Dedifferentiated amniotic fluid mesenchymal stem cell (primary cell): ENCODE measurements around the gene SYT6.

Source experiments
- DNase-seq: peaks from one replicate; pipeline ENCODE4 v3.0.0-alpha.2; 2016; ENCODE audit errors: extremely low spot score

SYT6 gene

GRCh38 chr1:114154963-114155322, 1.3 kb upstream of the SYT6 start:
- DNase-seq, result no peak

- DNase-seq, result no peak
These were observed 685 bp upstream of the SYT6 start for GRCh38 chr1:114154146-114154962.

DNA sequence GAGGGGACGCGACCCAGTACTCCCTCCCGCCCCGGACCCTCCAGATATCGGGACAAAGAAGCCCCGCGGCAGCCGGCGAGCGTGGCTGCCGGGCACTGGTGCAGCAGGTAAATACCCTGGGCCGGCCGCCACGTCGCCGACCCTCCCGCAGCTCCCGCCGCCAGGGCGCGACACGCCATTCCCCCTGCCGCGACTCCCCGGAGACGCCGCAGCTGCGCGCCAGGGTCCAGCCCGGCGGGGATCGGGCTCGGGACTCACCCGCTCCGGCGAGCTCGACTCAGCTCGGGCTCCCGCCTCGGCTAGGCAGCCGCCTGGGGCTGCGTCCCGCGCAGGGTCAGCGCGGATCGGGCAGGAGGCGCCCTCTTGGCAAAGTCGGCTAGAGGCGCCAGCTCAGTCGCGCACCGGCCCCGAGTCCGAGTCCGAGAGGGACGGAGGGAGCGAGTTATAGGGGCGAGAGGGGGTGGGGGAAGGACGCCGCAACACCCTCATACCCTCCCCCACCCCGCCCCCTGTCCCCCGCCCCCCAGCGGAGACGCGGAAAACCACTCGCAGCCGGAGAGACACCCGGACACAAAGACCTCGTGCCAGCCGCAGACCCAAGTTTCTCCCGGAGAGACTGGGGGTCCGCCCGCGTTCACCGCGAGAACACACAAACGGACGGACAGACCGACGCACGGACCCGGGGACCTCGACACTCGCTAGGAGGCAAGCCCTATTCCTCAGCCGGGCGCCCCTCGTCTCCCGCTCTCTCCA, 985 bp downstream of the SYT6 start:
- DNase-seq, result no peak

- no peak for DNase-seq
These were observed 1.6 kb downstream of the SYT6 start for GRCh38 chr1:114152089-114152507.

- no peak for DNase-seq
These were observed 3.7 kb downstream of the SYT6 start for GRCh38 chr1:114150016-114150415.

DNA sequence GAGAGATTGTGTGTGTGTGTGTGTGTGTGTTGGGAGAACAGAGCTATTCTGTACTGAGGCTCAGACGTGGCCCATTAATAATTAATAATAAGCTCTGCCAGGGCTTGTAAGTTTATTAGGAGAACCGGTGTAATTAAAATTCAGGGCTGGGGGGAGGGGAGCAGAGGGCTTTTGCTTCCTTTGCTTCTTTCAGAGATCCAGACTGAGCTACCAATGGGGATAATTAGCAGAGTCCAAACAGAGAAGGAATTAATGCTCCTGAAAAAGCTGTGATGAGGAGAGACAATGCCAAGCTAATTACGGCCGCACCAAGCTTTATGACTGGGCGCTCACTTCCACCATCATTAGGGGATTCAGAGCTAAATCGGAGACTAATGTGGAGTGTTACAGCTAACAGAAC, 4.5 kb downstream of the SYT6 start:
- no peak for DNase-seq

- no peak for DNase-seq
These were observed 8.0 kb downstream of the SYT6 start for GRCh38 chr1:114145504-114146151.

DNA sequence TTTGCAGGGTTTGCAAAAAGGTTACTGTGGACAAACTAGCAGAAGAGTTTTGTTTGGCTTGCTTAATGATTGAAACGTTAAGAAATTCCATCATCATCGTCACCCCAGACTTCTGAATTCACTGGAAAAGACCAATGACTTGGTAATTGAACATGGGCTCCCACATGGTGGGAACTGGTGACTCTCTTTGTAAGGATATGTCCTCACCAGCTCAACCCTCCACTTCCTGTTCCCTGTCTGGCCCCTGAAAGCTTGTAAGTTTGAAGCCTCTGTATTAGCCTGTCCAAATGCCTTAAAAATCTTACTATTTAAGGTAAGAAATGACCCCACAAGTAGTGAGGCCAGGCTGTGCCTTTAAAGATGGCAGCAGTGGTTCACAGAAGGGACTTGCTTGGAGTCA, 9.7 kb downstream of the SYT6 start:
- no peak for DNase-seq

- DNase-seq, result no peak
These were observed 14.1 kb downstream of the SYT6 start for GRCh38 chr1:114139540-114139939.

GRCh38 chr1:114137497-114137896, 16.2 kb downstream of the SYT6 start:
- no peak for DNase-seq

GRCh38 chr1:114135786-114136185, 17.9 kb downstream of the SYT6 start:
- no peak for DNase-seq

DNA sequence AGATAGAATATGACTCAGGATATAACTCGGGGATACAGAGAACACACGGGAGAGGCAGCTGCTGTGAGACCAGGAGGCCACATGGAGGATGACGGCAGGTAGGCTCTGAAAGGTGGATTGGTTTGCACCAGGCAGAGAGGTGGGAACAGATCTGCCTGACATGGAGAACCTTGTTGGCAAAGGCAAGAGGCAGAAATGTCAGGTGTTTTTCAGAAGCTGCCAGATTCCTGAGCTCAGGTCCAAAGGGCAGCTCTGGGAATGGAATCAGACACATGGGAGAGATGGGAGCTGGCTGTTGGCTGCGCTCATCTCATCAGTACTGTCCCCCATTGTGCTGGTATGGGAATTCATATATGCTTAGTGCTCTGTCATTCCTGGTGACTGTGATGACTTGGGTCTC, 19.2 kb downstream of the SYT6 start:
- DNase-seq, result no peak

- DNase-seq, result no peak
These were observed 20.5 kb downstream of the SYT6 start for GRCh38 chr1:114133129-114133528.

GRCh38 chr1:114131526-114132220, 22.0 kb downstream of the SYT6 start:
- no peak for DNase-seq

DNA sequence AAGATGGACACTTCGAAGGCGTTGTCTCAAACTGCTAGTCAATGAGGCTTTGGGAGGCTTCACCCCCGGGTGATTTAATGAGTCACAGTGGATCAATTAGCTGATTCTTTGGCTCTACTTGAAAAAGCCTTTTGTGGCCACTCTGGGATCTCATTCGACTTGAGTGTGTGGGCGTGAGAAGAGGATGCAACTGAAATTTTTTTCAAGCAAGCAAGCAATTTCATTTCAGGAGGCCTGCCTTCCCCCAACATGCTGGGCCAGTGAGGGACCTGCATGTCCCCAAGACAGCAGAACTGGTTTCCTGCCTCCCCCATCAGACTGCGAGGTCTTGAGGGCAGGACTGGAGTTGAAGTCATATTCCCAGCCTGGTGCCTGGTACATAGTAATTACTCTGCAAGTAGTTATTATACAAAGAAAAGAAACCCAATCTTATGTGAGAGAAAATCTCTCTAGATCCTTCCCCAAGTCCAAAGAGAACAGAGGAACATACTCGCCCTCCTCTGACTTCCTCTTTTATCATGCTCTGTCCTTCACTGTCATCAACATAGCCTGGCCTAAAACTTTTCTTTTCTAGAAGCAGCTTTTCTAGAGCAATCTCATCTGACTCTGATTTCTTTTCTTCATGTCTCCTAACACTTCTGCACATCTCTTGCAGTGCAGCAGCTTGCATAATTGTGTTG, 22.7 kb downstream of the SYT6 start:
- no peak for DNase-seq

DNA sequence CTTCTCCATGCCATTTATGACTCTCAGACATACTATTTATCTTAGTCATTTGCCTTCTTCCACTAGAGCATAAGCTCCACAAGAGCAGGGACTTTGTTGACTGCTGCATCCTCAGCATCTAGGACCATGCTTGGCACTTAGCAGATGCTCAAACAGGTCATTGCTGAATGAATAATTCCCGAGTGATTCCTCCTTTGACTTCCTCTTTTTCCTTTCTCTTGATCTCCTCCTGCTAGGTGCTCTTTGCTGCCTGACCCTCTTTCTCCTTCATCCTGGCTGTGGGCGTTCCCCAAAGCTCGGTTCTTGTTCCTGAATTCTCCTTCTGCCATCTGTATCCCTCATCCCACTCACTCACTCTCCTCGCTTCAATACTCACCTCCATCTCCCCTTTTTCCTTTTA, 23.5 kb downstream of the SYT6 start:
- no peak for DNase-seq

- DNase-seq, result no peak
These were observed 25.4 kb downstream of the SYT6 start for GRCh38 chr1:114128293-114128692.

- no peak for DNase-seq
These were observed 27.2 kb downstream of the SYT6 start for GRCh38 chr1:114126261-114127095.

- DNase-seq, result no peak
These were observed 29.0 kb downstream of the SYT6 start for GRCh38 chr1:114124644-114125043.

DNA sequence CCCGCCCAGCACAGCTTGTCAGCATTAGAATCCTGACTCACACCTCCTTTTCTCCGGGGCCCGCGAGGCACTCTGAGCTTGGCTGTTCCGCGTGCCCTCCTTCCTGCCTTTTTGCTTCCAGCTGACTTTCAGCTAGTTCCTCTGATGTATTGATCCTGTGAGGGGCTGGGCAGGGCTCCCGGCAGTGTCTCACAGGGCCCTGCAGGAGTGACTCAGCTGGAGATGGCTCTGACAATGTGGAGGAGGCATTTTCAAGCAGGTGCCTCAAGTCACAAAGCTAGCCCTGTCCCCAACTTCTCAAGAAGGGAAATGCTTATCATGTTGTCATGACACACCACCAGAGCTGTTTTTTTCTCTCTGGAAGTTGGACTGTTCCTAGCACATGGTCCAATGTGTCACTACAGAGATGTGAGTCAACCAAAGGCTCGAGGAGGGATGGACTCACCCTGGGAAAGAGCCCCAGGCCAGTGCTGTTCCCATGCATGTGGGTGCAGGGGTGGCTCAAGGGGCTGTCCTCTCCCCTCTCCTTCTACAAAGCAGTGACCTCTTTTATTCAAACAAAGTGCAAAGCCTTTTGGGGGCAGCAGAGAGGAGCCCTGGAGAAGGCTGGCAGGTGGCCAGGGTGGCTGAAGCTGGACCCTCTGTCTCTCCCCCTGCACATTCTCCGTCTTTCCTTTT, 30.6 kb downstream of the SYT6 start:
- DNase-seq, result no peak
